Mesothelial cell of epicardium (in vitro differentiated cells): Measurements from ENCODE around the gene TMC3. TPM values are rescaled to one million over a fixed set of nuclear protein-coding genes. Genes with fewer than 3 reads are reported as not detected.

Source experiments
- DNase-seq, 2 experiments: peaks; one replicate each; pipeline ENCODE4 v3.0.0; 2021; ENCODE audit warnings: low spot score in 2 of 2; ENCODE audit not compliant: unreplicated experiment in 2 of 2
- H3K27ac Mint-ChIP-seq: 2 replicates; pipeline ENCODE4 v1.8.0; 2021; ENCODE audit warnings: mixed read lengths
- H3K27me3 Mint-ChIP-seq: 2 replicates; pipeline ENCODE4 v1.8.0; 2021; ENCODE audit warnings: low read depth, mixed read lengths
- H3K36me3 Mint-ChIP-seq: 2 replicates; pipeline ENCODE4 v1.8.0; 2021; ENCODE audit warnings: mixed read lengths
- H3K4me1 Mint-ChIP-seq: 2 replicates; pipeline ENCODE4 v1.8.0; 2021; ENCODE audit warnings: mixed read lengths
- H3K4me3 Mint-ChIP-seq: 2 replicates; pipeline ENCODE4 v1.8.0; 2021; ENCODE audit warnings: mild to moderate bottlenecking, moderate library complexity, mixed read lengths
- H3K9me3 Mint-ChIP-seq: 2 replicates; pipeline ENCODE4 v1.8.0; 2021; ENCODE audit warnings: mixed read lengths
- CTCF ChIP-seq: fragments of 200-600 bp; sonication (generic); IDR thresholded peaks from one replicate; pipeline ENCODE4 v1.5.0; 2021; ENCODE audit warnings: antibody characterized with exemption; ENCODE audit not compliant: unreplicated experiment
- total RNA-seq: library from RNA; stranded (reverse); gene quantifications from 3 replicates; pipeline ENCODE4 v1.2.1, GENCODE V29; 2021

Gene TMC3
- total RNA-seq, 1 donor from 2014 or later: 0.04 TPM

DNA sequence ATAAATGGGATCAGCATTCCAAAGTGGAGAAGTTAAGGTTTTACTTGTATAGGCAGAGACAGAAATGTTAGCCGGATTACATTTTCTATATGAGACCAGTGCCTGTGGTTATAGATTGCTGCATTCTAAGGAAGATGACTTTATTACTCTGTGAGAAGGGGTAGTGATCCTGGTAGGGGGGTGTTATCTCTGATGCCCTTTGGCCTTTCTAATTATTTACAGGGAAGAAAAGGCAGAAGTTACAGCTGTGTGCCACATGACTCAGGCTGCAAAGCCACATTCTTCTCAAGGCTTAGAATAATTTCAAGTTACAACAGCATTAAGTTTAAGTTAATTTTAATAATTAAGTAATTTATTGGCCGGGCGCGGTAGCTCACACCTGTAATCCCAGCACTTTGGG is 2.2 kb upstream of the TMC3 start:
- DNase-seq: no peak
- H3K27ac Mint-ChIP-seq: no peak overlapping the region
- no peaks in the 10 kb centered on the region for H3K9me3 Mint-ChIP-seq
- H3K4me1 Mint-ChIP-seq: peaks cover 4% of the 10 kb centered on the region
- H3K4me3 Mint-ChIP-seq: no peak overlapping the region
- H3K27me3 Mint-ChIP-seq: peaks cover 11% of the 10 kb centered on the region
- H3K36me3 Mint-ChIP-seq: no peaks in the 10 kb centered on the region
- TF ChIP-seq CTCF: no peak

- Mint-ChIP-seq H3K36me3 (no peaks in the 10 kb centered on the region), H3K27ac (no peak overlapping the region), H3K27me3 (peaks cover 4% of the 10 kb centered on the region), H3K9me3 (no peaks in the 10 kb centered on the region), H3K4me3 (no peak overlapping the region), H3K4me1 (peaks cover 4% of the 10 kb centered on the region)
- DNase-seq: no peak
- no peak for TF ChIP-seq CTCF
Measured at GRCh38 chr15:81375461-81375860, 1.4 kb upstream of the TMC3 start.

GRCh38 chr15:81373176-81373575 is 837 bp downstream of the TMC3 start:
- Mint-ChIP-seq H3K4me3 (no peak overlapping the region), H3K36me3 (no peaks in the 10 kb centered on the region), H3K9me3 (no peaks in the 10 kb centered on the region), H3K4me1 (peaks cover 4% of the 10 kb centered on the region), H3K27me3 (peaks cover under 1% of the 10 kb centered on the region), H3K27ac (no peak overlapping the region)
- TF ChIP-seq CTCF: no peak
- DNase-seq: no peak

GRCh38 chr15:81372575-81372974 is 1.4 kb downstream of the TMC3 start:
- TF ChIP-seq CTCF: no peak
- no peaks in the 10 kb centered on the region for H3K36me3 Mint-ChIP-seq
- H3K27me3 Mint-ChIP-seq: peaks cover 2% of the 10 kb centered on the region
- no peak for DNase-seq
- peaks cover 4% of the 10 kb centered on the region for H3K4me1 Mint-ChIP-seq
- no peaks in the 10 kb centered on the region for H3K9me3 Mint-ChIP-seq
- no peak overlapping the region for H3K4me3 Mint-ChIP-seq
- no peak overlapping the region for H3K27ac Mint-ChIP-seq

DNA sequence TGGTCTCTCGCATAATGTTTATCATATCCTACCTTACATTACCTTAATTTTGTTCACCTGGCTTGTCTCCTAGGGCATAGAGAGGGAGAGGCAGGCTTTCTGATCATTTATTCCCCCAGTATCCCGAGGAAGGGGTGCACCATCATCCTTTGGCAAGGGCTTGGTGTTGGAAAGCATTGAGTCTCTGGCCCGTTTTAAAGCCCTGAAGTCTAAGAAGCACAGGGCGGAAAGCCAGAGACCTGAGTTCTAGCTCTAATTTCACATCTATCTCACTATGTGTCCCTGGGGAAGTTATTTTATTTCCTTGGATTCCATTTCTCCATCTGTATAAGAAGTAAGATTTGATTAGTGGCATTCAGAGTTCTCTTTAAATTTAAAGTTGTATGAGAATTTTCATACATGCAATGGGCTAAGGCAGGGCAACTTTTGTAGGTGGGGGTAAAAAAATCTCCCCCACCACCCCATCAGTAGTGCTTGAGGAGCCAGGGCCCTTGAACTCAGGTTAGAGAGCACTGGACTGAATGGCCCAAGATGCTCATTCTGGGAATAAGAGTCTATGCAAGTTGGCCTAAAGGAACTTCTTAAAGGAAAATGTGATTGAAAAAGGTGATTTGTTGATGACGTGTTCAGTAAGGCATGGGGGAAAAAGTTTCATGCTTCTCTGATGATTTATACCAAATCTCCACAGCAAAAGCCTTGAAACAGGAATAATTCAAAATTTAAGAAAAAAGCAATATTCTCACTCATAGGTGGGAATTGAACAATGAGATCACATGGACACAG is 10.1 kb downstream of the TMC3 start:
- H3K27me3 Mint-ChIP-seq: peaks cover 13% of the 10 kb centered on the region
- H3K4me1 Mint-ChIP-seq: no peaks in the 10 kb centered on the region
- no peak for DNase-seq
- H3K9me3 Mint-ChIP-seq: peaks cover 5% of the 10 kb centered on the region
- no peak overlapping the region for H3K4me3 Mint-ChIP-seq
- TF ChIP-seq CTCF: no peak
- H3K27ac Mint-ChIP-seq: no peak overlapping the region
- no peaks in the 10 kb centered on the region for H3K36me3 Mint-ChIP-seq
